Mesangial cell (primary cell): ENCODE results near the gene FCN3. TPM values are rescaled to one million over a fixed set of nuclear protein-coding genes. Genes with fewer than 3 reads are reported as not detected.

ENCODE experiments used
- total RNA-seq: library from RNA; depleted of rRNA; stranded (reverse); fragments of >200 nt; gene quantifications from 2 replicates; pipeline ENCODE4 v1.2.3, GENCODE V29; 2015

FCN3 gene
- not detected in 2 replicates for total RNA-seq

GRCh38 chr1:27374362-27375086 is at the start of gene FCN3:
Gene FCN3, minus strand, starts transcription at chr1:27374824. Its CDS starts 6 bp downstream, at chr1:27374818.

GRCh38 chr1:27392096-27392777 is 17.6 kb upstream of the FCN3 start, which contains the start of gene GPR3:
Gene GPR3, plus strand, starts transcription at chr1:27392622. Its CDS starts 1,177 bp downstream, at chr1:27393799.

GRCh38 chr1:27383039-27383605 is 8.5 kb upstream of the FCN3 start, which contains the start of gene CD164L2:
Gene CD164L2, minus strand, starts transcription at chr1:27383333. Its CDS starts 94 bp downstream, at chr1:27383239.

GRCh38 chr1:27366411-27367159 is 8.0 kb downstream of the FCN3 start, which contains the start of gene MAP3K6:
Gene MAP3K6, minus strand, starts transcription at chr1:27366961. Its CDS starts 364 bp downstream, at chr1:27366597.

GRCh38 chr1:27341525-27342252 is 32.9 kb downstream of the FCN3 start, which contains the start of gene SYTL1:
Gene SYTL1, plus strand, starts transcription at chr1:27342022. Its CDS starts 3,313 bp downstream, at chr1:27345335.

GRCh38 chr1:27321813-27322568 is 52.6 kb downstream of the FCN3 start, which contains the start of gene TMEM222:
Gene TMEM222, plus strand, starts transcription at chr1:27322163. Its CDS starts 35 bp downstream, at chr1:27322198.

Other genes starting within 250 kb of the FCN3 start
- gene SLC9A1, start 219.7 kb downstream of the FCN3 start, total RNA-seq, result 17.3 and 40.3 TPM in 2 replicates
- 19.4 and 33.7 TPM in 2 replicates for gene WDTC1, start 140.2 kb downstream of the FCN3 start, total RNA-seq
- 35.0 and 43.0 TPM in 2 replicates for gene TMEM222, start 52.7 kb downstream of the FCN3 start, total RNA-seq
- 20.2 and 55.0 TPM in 2 replicates for gene SYTL1, start 32.8 kb downstream of the FCN3 start, total RNA-seq
- 14.7 and 24.1 TPM in 2 replicates for gene MAP3K6, start 7.9 kb downstream of the FCN3 start, total RNA-seq
- 0.13 TPM in 1 of 2 replicates, not detected in the other for gene CD164L2, start 8.5 kb upstream of the FCN3 start, total RNA-seq
- gene GPR3, start 17.8 kb upstream of the FCN3 start, total RNA-seq, result 1.6 and 2.4 TPM in 2 replicates
- 31.4 and 50.8 TPM in 2 replicates for gene WASF2, start 115.3 kb upstream of the FCN3 start, total RNA-seq
- gene AHDC1, start 229.3 kb upstream of the FCN3 start, total RNA-seq, result 12.4 and 29.7 TPM in 2 replicates